Gastroesophageal sphincter (tissue), 4 donors: ENCODE data around the gene MAS1. TPM values are rescaled to one million over a fixed set of nuclear protein-coding genes. Genes with fewer than 3 reads are reported as not detected.

ENCODE experiments used
- ATAC-seq: fragments of 150-250 bp; one replicate; pipeline ENCODE4 v1.9.1; 2016; ENCODE audit warnings: mild to moderate bottlenecking, moderate library complexity
- H3K27ac ChIP-seq, 4 donors: fragments of 200-600 bp; sonication (generic) in 3 of 4; 1 replicate in 3 of 4; 2 replicates in 1 of 4; pipeline ENCODE4 v1.5.1; 2016 to 2019
- H3K27me3 ChIP-seq: fragments of 200-600 bp; sonication (generic); one replicate; pipeline ENCODE4 v1.5.1; 2019
- H3K36me3 ChIP-seq, 2 donors: fragments of 200-600 bp; sonication (generic); one replicate each; pipeline ENCODE4 v1.5.1; 2019; ENCODE audit warnings: control low read depth in 1 of 2
- H3K4me1 ChIP-seq, 3 donors: fragments of 200-600 bp; sonication (generic); 1 replicate in 2 of 3; 2 replicates in 1 of 3; pipeline ENCODE4 v1.5.1; 2016 to 2019; ENCODE audit warnings: control low read depth in 2 of 3
- H3K4me3 ChIP-seq, 2 donors: fragments of 200-600 bp; sonication (generic); one replicate each; pipeline ENCODE4 v1.5.1; 2019; ENCODE audit warnings: mild to moderate bottlenecking in 1 of 2, moderate library complexity in 1 of 2
- H3K9me3 ChIP-seq, 3 donors: fragments of 200-600 bp; sonication (generic); one replicate each; pipeline ENCODE4 v1.5.1; 2017 to 2019; ENCODE audit warnings: control low read depth in 2 of 3
- EP300 ChIP-seq: sonication (generic); formaldehyde crosslinking; IDR thresholded peaks from one replicate; pipeline ENCODE4 v1.6.1; 2017; ENCODE audit warnings: antibody characterized with exemption, mild to moderate bottlenecking
- POLR2A ChIP-seq, 2 donors: fragments of 450-650 bp; IDR thresholded peaks; one replicate each; pipeline ENCODE4 v1.6.1; 2017; ENCODE audit warnings: antibody characterized with exemption in 2 of 2, mild to moderate bottlenecking in 2 of 2, moderate library complexity in 1 of 2
- POLR2AphosphoS5 ChIP-seq: sonication (generic); formaldehyde crosslinking; IDR thresholded peaks from one replicate; pipeline ENCODE4 v1.6.1; 2017; ENCODE audit warnings: antibody characterized with exemption
- WGBS, 2 donors: methylation state at CpG; one replicate each; pipeline ENCODE4 v1.1.5; 2018; ENCODE audit warnings: low coverage in 1 of 2; 5-methylcytosine and 5-hydroxymethylcytosine counted together
- total RNA-seq, 4 donors: library from RNA; depleted of rRNA; stranded (reverse); fragments of >200 nt; gene quantifications; one replicate each; pipeline ENCODE4 v1.1.0, GENCODE V29; 2016
- TF ChIP-seq, protein P1 (sequence below), 4 experiments: fragments of 200-600 bp in 2 of 4; fragments of 450-650 bp in 2 of 4; sonication (generic) in 1 of 4; IDR thresholded peaks; one replicate each; pipeline ENCODE4 v1.5.1; 2017 to 2019; ENCODE audit warnings: antibody characterized with exemption in 4 of 4, mild to moderate bottlenecking in 2 of 4, moderate library complexity in 2 of 4

The MAS1 gene
- total RNA-seq, 4 donors from 2014 or later, result not detected

DNA sequence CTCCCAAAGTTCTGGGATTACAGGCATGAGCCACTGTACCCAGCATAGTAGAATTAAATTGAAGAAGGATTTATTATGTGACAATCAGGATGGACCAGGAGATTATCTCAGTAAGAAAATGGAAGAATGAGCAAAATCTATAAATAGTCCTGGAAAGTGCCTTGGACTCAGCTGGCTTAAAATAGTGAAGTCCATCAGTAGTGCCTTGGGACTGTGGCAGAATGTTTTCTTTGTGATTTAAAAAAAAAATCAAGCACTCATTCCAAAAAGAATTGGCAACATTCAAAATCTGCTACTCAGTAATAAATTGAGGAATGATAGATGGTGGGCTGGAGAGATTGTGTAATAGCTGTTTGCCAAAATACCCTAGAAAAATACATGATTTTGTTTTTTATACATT is 37.0 kb upstream of the MAS1 start:
- no peak for TF ChIP-seq EP300
- TF ChIP-seq POLR2A (IDR thresholded peaks at IDR 0.05), result no peak
- no peak for TF ChIP-seq POLR2AphosphoS5
- TF ChIP-seq, protein P1, sequence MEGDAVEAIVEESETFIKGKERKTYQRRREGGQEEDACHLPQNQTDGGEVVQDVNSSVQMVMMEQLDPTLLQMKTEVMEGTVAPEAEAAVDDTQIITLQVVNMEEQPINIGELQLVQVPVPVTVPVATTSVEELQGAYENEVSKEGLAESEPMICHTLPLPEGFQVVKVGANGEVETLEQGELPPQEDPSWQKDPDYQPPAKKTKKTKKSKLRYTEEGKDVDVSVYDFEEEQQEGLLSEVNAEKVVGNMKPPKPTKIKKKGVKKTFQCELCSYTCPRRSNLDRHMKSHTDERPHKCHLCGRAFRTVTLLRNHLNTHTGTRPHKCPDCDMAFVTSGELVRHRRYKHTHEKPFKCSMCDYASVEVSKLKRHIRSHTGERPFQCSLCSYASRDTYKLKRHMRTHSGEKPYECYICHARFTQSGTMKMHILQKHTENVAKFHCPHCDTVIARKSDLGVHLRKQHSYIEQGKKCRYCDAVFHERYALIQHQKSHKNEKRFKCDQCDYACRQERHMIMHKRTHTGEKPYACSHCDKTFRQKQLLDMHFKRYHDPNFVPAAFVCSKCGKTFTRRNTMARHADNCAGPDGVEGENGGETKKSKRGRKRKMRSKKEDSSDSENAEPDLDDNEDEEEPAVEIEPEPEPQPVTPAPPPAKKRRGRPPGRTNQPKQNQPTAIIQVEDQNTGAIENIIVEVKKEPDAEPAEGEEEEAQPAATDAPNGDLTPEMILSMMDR (IDR thresholded peaks at IDR 0.05), result no peak
- Histone ChIP-seq H3K4me3 (no peak overlapping the region), H3K9me3 (peaks cover 0 to 11% (median 0%) of the 10 kb centered on the region in 3 donors), H3K36me3 (no peaks in the 10 kb centered on the region), H3K4me1 (no peaks in the 10 kb centered on the region), H3K27ac (no peak overlapping the region), H3K27me3 (no peaks in the 10 kb centered on the region)
- no peak for ATAC-seq

DNA sequence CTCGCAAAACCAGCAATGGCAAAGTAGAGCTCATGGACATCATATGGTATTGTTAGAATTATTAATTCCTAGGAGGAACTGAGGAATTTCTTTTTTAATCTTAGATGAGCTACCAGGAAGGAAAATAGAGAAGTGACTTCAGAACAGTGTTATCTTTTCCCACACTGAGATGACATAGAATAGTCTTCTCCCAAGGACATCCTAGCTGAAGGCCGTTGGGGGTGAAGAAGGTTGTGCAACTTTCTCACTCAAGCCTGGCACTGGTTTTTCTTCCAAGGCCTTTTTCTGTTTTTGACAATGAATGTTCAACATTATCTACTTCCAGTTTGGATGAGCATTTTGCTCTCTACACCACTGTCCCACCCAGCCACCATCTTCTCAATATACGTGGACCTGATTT is 35.8 kb upstream of the MAS1 start:
- WGBS, 2 donors, result 81 to 94% methylated on average over 3 of the region's 3 CpGs
- no peaks in the 10 kb centered on the region for H3K36me3 ChIP-seq
- no peak for ATAC-seq

DNA sequence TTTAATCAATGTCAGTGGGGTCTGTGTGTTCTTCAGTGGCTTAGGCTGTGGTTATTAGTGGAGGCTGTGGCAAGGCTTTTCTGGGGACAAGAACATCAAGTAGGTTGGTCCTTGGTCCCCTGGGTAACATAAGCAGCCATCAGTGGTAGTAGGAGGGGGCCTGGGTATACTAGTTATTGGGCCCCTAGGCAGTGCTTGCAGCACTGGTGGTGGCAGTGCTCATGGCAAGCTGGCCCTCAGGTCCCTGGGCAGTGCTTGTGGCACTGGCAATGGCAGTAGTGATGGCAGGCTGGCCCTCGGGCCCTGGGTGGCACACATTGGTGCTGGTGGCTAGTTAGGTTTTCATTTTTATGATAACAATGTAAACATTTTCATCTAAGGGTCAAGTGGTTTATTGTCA is 32.5 kb upstream of the MAS1 start:
- Histone ChIP-seq H3K27me3 (peaks cover 5% of the 10 kb centered on the region), H3K4me3 (no peak overlapping the region), H3K27ac (no peak overlapping the region), H3K36me3 (no peaks in the 10 kb centered on the region), H3K9me3 (peaks cover 0 to 10% (median 0%) of the 10 kb centered on the region in 3 donors), H3K4me1 (no peaks in the 10 kb centered on the region)
- 80 to 83% methylated on average over 1 of the region's 1 CpG for WGBS, 2 donors
- no peak for ATAC-seq
- TF ChIP-seq, protein P1 (IDR thresholded peaks at IDR 0.05), result no peak
- no peak for TF ChIP-seq EP300
- TF ChIP-seq POLR2AphosphoS5, result no peak
- no peak for TF ChIP-seq POLR2A (IDR thresholded peaks at IDR 0.05)

More for the DNA sequence above, 35.8 kb upstream of the MAS1 start:
- TF ChIP-seq, protein P1 (IDR thresholded peaks at IDR 0.05), result no peak
- TF ChIP-seq EP300 (no peak), POLR2A (IDR thresholded peaks at IDR 0.05) (no peak), POLR2AphosphoS5 (no peak)
- Histone ChIP-seq H3K27me3 (no peaks in the 10 kb centered on the region), H3K4me3 (no peak overlapping the region), H3K9me3 (peaks cover 0 to 10% (median 0%) of the 10 kb centered on the region in 3 donors), H3K27ac (no peak overlapping the region), H3K4me1 (no peaks in the 10 kb centered on the region)

DNA sequence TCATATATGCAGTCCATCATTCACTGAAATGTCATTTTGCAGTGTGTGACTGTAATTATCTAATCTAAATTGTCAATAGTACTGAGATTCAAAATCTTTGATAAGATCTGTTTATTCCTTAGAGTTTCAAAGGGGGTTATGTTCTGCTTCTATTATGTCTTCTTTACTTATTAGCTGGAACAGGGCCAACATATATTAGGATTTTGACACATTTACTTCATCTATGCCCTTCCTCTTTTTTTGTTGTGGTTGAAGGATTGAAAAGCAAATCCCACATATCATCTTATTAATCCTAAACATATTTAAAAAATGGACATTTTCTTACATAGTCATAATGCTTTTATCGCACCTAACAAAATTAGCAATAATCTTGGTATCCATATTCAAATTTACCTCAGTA is 30.3 kb upstream of the MAS1 start:
- no peak overlapping the region for H3K27ac ChIP-seq
- no peaks in the 10 kb centered on the region for H3K4me1 ChIP-seq
- H3K27me3 ChIP-seq, result peaks cover 5% of the 10 kb centered on the region
- TF ChIP-seq EP300 (no peak), POLR2A (IDR thresholded peaks at IDR 0.05) (no peak), POLR2AphosphoS5 (no peak)
- TF ChIP-seq, protein P1 (IDR thresholded peaks at IDR 0.05), result no peak
- peaks cover 0 to 10% (median 0%) of the 10 kb centered on the region in 3 donors for H3K9me3 ChIP-seq
- no peak for ATAC-seq
- no peak overlapping the region for H3K4me3 ChIP-seq
- WGBS, 2 donors, result 100% methylated on average over 1 of the region's 1 CpG
- no peaks in the 10 kb centered on the region for H3K36me3 ChIP-seq

DNA sequence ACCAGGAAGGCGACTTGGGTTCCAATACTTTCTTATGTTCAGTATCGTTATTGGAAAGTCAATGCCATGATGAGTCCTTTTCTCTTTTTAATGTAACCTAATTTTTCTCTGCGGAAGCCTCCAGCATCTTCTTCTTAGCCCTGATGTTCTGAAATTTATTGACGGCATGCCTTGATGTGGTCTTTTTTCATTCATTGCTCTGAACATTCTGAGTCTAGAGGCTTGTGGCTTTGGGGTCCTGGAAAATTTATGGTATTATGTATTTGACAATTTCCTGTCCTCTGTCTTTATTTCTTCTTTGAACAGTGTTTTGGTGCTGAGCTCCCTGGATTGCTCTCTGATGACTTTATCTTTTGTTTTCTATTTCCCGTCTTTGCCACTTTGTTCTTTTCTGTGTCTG is 28.7 kb upstream of the MAS1 start:
- H3K4me3 ChIP-seq, result no peak overlapping the region
- peaks cover 0 to 10% (median 0%) of the 10 kb centered on the region in 3 donors for H3K9me3 ChIP-seq
- no peak for ATAC-seq
- peaks cover 5% of the 10 kb centered on the region for H3K27me3 ChIP-seq
- WGBS, 2 donors, result 64 to 73% methylated on average over 5 of the region's 5 CpGs
- TF ChIP-seq POLR2AphosphoS5 (no peak), EP300 (no peak), POLR2A (IDR thresholded peaks at IDR 0.05) (no peak)
- TF ChIP-seq, protein P1 (IDR thresholded peaks at IDR 0.05), result no peak
- H3K4me1 ChIP-seq, result no peaks in the 10 kb centered on the region
- no peak overlapping the region for H3K27ac ChIP-seq
- no peaks in the 10 kb centered on the region for H3K36me3 ChIP-seq
